IPS DF 6.9 (cell line): ENCODE data around the gene GALNTL6.

Experiments used
- DNase-seq: peaks from one replicate; pipeline ENCODE4 v3.0.0-alpha.2; 2013; ENCODE audit warnings: low read depth, low spot score
- H3K27ac ChIP-seq: one replicate; pipeline ENCODE4 v1.5.1; 2013; ENCODE audit warnings: low read length, control low read depth
- H3K27me3 ChIP-seq: 2 replicates; pipeline ENCODE4 v1.6.1; 2013; ENCODE audit warnings: mild to moderate bottlenecking, low read length; ENCODE audit not compliant: control insufficient read depth, insufficient read depth
- H3K36me3 ChIP-seq: 2 replicates; pipeline ENCODE4 v1.6.1; 2013; ENCODE audit warnings: low read length; ENCODE audit not compliant: control insufficient read depth, insufficient read depth
- H3K4me1 ChIP-seq: 2 replicates; pipeline ENCODE4 v1.6.1; 2013; ENCODE audit warnings: low read length; ENCODE audit not compliant: control insufficient read depth, insufficient read depth
- H3K4me3 ChIP-seq: 2 replicates; pipeline ENCODE4 v1.5.1; 2013; ENCODE audit warnings: mild to moderate bottlenecking, low read length
- H3K9me3 ChIP-seq: 2 replicates; pipeline ENCODE4 v1.6.1; 2013; ENCODE audit warnings: low read length, inconsistent platforms; ENCODE audit not compliant: control insufficient read depth, insufficient read depth
- WGBS: extraction: QIAGEN DNeasy Blood & Tissue Kit; methylation state at CpG from one replicate; pipeline ENCODE4 v1.1.7; 2013; ENCODE audit warnings: mixed read lengths, missing lambda C conversion rate; ENCODE audit not compliant: insufficient read length, insufficient coverage; 5-methylcytosine and 5-hydroxymethylcytosine counted together

GALNTL6 gene

GRCh38 chr4:172858731-172859230 lies 1045.6 kb downstream of the GALNTL6 start:
- Histone ChIP-seq H3K36me3 (no peaks in the 10 kb centered on the region), H3K4me1 (no peaks in the 10 kb centered on the region), H3K4me3 (no peak overlapping the region), H3K27me3 (no peaks in the 10 kb centered on the region), H3K9me3 (no peaks in the 10 kb centered on the region), H3K27ac (no peak overlapping the region)
- WGBS: no CpG with 5 or more reads among the region's 3 CpGs
- DNase-seq: no peak

- no peak for DNase-seq
- Histone ChIP-seq H3K4me3 (no peak overlapping the region), H3K4me1 (peaks cover 2% of the 10 kb centered on the region; the same call in 1 of the 2 replicates), H3K27ac (no peak overlapping the region), H3K9me3 (no peaks in the 10 kb centered on the region), H3K36me3 (no peaks in the 10 kb centered on the region), H3K27me3 (no peaks in the 10 kb centered on the region)
- no CpG with 5 or more reads among the region's 2 CpGs for WGBS
These were observed 1051.9 kb downstream of the GALNTL6 start for GRCh38 chr4:172865103-172865502.

GRCh38 chr4:172865531-172866127 lies 1052.4 kb downstream of the GALNTL6 start:
- no peak for DNase-seq
- H3K4me1 ChIP-seq: peaks cover 2% of the 10 kb centered on the region; the same call in 1 of the 2 replicates
- H3K27me3 ChIP-seq: no peaks in the 10 kb centered on the region
- H3K4me3 ChIP-seq: no peak overlapping the region
- H3K27ac ChIP-seq: no peak overlapping the region
- WGBS: no CpG with 5 or more reads among the region's 4 CpGs
- no peaks in the 10 kb centered on the region for H3K9me3 ChIP-seq
- H3K36me3 ChIP-seq: no peaks in the 10 kb centered on the region

- DNase-seq: no peak
- Histone ChIP-seq H3K27ac (no peak overlapping the region), H3K9me3 (no peaks in the 10 kb centered on the region), H3K4me3 (no peak overlapping the region), H3K27me3 (no peaks in the 10 kb centered on the region), H3K4me1 (peaks cover 2% of the 10 kb centered on the region; the same call in 1 of the 2 replicates), H3K36me3 (no peaks in the 10 kb centered on the region)
- WGBS: no CpG with 5 or more reads among the region's 4 CpGs
These were observed 1053.2 kb downstream of the GALNTL6 start for GRCh38 chr4:172866421-172866820.

GRCh38 chr4:172867835-172868234 lies 1054.6 kb downstream of the GALNTL6 start:
- Histone ChIP-seq H3K4me1 (peaks cover 2% of the 10 kb centered on the region; the same call in 1 of the 2 replicates), H3K4me3 (no peak overlapping the region), H3K27ac (no peak overlapping the region), H3K36me3 (no peaks in the 10 kb centered on the region), H3K27me3 (no peaks in the 10 kb centered on the region), H3K9me3 (no peaks in the 10 kb centered on the region)
- DNase-seq: no peak
- WGBS: no CpG with 5 or more reads among the region's 2 CpGs

- Histone ChIP-seq H3K27ac (no peak overlapping the region), H3K9me3 (no peaks in the 10 kb centered on the region), H3K4me3 (no peak overlapping the region), H3K27me3 (no peaks in the 10 kb centered on the region), H3K4me1 (peaks cover 2% of the 10 kb centered on the region; the same call in 1 of the 2 replicates), H3K36me3 (no peaks in the 10 kb centered on the region)
- no CpG with 5 or more reads among the region's 1 CpG for WGBS
- DNase-seq: no peak
These were observed 1055.1 kb downstream of the GALNTL6 start for GRCh38 chr4:172868271-172868670.

- Histone ChIP-seq H3K36me3 (no peaks in the 10 kb centered on the region), H3K9me3 (no peaks in the 10 kb centered on the region), H3K27ac (no peak overlapping the region), H3K4me1 (peaks cover 2% of the 10 kb centered on the region; the same call in 1 of the 2 replicates), H3K27me3 (no peaks in the 10 kb centered on the region), H3K4me3 (no peak overlapping the region)
- no peak for DNase-seq
- no CpG with 5 or more reads among the region's 1 CpG for WGBS
These were observed 1056.5 kb downstream of the GALNTL6 start for GRCh38 chr4:172869621-172870268.

GRCh38 chr4:172871381-172871780 lies 1058.2 kb downstream of the GALNTL6 start:
- H3K27ac ChIP-seq: no peak overlapping the region
- peaks cover 2% of the 10 kb centered on the region; the same call in 1 of the 2 replicates for H3K4me1 ChIP-seq
- no peak overlapping the region for H3K4me3 ChIP-seq
- no peaks in the 10 kb centered on the region for H3K9me3 ChIP-seq
- no peaks in the 10 kb centered on the region for H3K36me3 ChIP-seq
- H3K27me3 ChIP-seq: no peaks in the 10 kb centered on the region
- DNase-seq: no peak

- H3K4me3 ChIP-seq: no peak overlapping the region
- no peaks in the 10 kb centered on the region for H3K9me3 ChIP-seq
- no peaks in the 10 kb centered on the region for H3K4me1 ChIP-seq
- no peaks in the 10 kb centered on the region for H3K36me3 ChIP-seq
- no peak for DNase-seq
- no peak overlapping the region for H3K27ac ChIP-seq
- no peaks in the 10 kb centered on the region for H3K27me3 ChIP-seq
- no CpG with 5 or more reads among the region's 3 CpGs for WGBS
These were observed 1061.7 kb downstream of the GALNTL6 start for GRCh38 chr4:172874944-172875343.

GRCh38 chr4:172876394-172876793 lies 1063.2 kb downstream of the GALNTL6 start:
- H3K9me3 ChIP-seq: no peaks in the 10 kb centered on the region
- no peak for DNase-seq
- no peaks in the 10 kb centered on the region for H3K27me3 ChIP-seq
- WGBS: no CpG with 5 or more reads among the region's 2 CpGs
- no peak overlapping the region for H3K4me3 ChIP-seq
- no peak overlapping the region for H3K27ac ChIP-seq
- no peaks in the 10 kb centered on the region for H3K36me3 ChIP-seq
- H3K4me1 ChIP-seq: no peaks in the 10 kb centered on the region

GRCh38 chr4:172881645-172882044 lies 1068.4 kb downstream of the GALNTL6 start:
- no peaks in the 10 kb centered on the region for H3K4me1 ChIP-seq
- no peak overlapping the region for H3K4me3 ChIP-seq
- DNase-seq: no peak
- H3K27me3 ChIP-seq: no peaks in the 10 kb centered on the region
- WGBS: no CpG with 5 or more reads among the region's 6 CpGs
- H3K36me3 ChIP-seq: no peaks in the 10 kb centered on the region
- no peaks in the 10 kb centered on the region for H3K9me3 ChIP-seq
- H3K27ac ChIP-seq: no peak overlapping the region
